Measurements from ENCODE around the gene RPGRIP1L. TPM values are rescaled to one million over a fixed set of nuclear protein-coding genes. Genes with fewer than 3 reads are reported as not detected.

The RPGRIP1L gene
- total RNA-seq, 1 donor from 2014 or later = 23.2 TPM

GRCh38 chr16:53612003-53612402 is 91.7 kb downstream of the RPGRIP1L start:
- Mint-ChIP-seq H3K9me3 (no peaks in the 10 kb centered on the region), H3K36me3 (peaks cover 6% of the 10 kb centered on the region), H3K27me3 (ENCODE audit: insufficient read depth, low read depth) (peaks cover 2% of the 10 kb centered on the region), H3K4me3 (no peak overlapping the region), H3K27ac (no peak overlapping the region), H3K4me1 (no peaks in the 10 kb centered on the region)
- H3K9me3 ChIP-seq (ENCODE audit: low read depth) = no peaks in the 10 kb centered on the region
- no peaks in the 10 kb centered on the region for H3K79me2 ChIP-seq (ENCODE audit: low read depth)
- H3K27ac ChIP-seq = no peak overlapping the region
- no peaks in the 10 kb centered on the region for H3K27me3 ChIP-seq
- no peak overlapping the region for H3K4me3 ChIP-seq
- no peak for DNase-seq (ENCODE audit: low spot score)
- TF ChIP-seq EZH2 (IDR thresholded peaks at IDR 0.05) (no peak), EZH2phosphoT487 (IDR thresholded peaks at IDR 0.05) (no peak)
- TF ChIP-seq, protein P1, sequence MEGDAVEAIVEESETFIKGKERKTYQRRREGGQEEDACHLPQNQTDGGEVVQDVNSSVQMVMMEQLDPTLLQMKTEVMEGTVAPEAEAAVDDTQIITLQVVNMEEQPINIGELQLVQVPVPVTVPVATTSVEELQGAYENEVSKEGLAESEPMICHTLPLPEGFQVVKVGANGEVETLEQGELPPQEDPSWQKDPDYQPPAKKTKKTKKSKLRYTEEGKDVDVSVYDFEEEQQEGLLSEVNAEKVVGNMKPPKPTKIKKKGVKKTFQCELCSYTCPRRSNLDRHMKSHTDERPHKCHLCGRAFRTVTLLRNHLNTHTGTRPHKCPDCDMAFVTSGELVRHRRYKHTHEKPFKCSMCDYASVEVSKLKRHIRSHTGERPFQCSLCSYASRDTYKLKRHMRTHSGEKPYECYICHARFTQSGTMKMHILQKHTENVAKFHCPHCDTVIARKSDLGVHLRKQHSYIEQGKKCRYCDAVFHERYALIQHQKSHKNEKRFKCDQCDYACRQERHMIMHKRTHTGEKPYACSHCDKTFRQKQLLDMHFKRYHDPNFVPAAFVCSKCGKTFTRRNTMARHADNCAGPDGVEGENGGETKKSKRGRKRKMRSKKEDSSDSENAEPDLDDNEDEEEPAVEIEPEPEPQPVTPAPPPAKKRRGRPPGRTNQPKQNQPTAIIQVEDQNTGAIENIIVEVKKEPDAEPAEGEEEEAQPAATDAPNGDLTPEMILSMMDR (IDR thresholded peaks at IDR 0.05) = no peak
- no peak overlapping the region for H2AFZ ChIP-seq (replicated peaks)
- H3K4me1 ChIP-seq = peaks cover 8% of the 10 kb centered on the region
- no peak overlapping the region for H3K9ac ChIP-seq
- H3K4me2 ChIP-seq = no peak overlapping the region
- no peaks in the 10 kb centered on the region for H3F3A ChIP-seq (ENCODE audit: low read depth)
- H4K20me1 ChIP-seq (ENCODE audit: low read depth) = no peaks in the 10 kb centered on the region
- H3K36me3 ChIP-seq = no peaks in the 10 kb centered on the region

DNA sequence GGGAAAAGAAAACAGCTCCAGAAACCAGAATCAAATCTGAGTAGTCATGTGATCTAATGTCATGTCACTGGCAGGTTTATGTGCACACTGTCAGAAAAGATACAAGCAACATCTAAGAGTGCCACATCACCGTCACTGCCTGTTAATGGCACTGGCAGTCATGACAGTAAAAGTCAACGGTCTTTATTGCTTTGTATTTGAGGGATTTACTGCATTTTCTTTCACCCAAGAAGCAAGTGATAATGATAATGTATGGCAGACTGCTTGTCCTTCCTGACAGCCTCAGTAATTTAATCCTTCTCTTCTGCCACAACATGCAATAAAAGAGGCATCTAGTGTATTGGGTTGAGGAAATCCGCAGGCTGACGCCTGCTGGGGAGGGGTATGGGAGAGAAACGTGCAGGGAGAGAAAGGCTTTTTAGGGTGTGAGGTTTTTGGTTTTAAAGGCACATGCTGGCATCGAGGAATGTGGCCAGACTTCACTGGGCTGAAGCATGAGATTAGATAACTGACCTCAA is 92.4 kb downstream of the RPGRIP1L start:
- Histone ChIP-seq H3K9me3 (ENCODE audit: low read depth) (no peaks in the 10 kb centered on the region), H3K4me1 (peaks cover 8% of the 10 kb centered on the region), H3K4me2 (no peak overlapping the region), H3K36me3 (no peaks in the 10 kb centered on the region), H3F3A (ENCODE audit: low read depth) (no peaks in the 10 kb centered on the region), H2AFZ (replicated peaks) (no peak overlapping the region), H3K4me3 (no peak overlapping the region), H3K79me2 (ENCODE audit: low read depth) (no peaks in the 10 kb centered on the region), H3K9ac (no peak overlapping the region), H4K20me1 (ENCODE audit: low read depth) (no peaks in the 10 kb centered on the region), H3K27me3 (no peaks in the 10 kb centered on the region), H3K27ac (no peak overlapping the region)
- peaks cover 8% of the 10 kb centered on the region for H3K36me3 Mint-ChIP-seq
- TF ChIP-seq, protein P1 (IDR thresholded peaks at IDR 0.05) = no peak
- no peak for TF ChIP-seq EZH2 (IDR thresholded peaks at IDR 0.05)
- no peak for TF ChIP-seq EZH2phosphoT487 (IDR thresholded peaks at IDR 0.05)
- H3K4me3 Mint-ChIP-seq = no peak overlapping the region
- no peak overlapping the region for H3K27ac Mint-ChIP-seq
- H3K9me3 Mint-ChIP-seq = no peaks in the 10 kb centered on the region
- peaks cover 2% of the 10 kb centered on the region for H3K27me3 Mint-ChIP-seq (ENCODE audit: insufficient read depth, low read depth)
- no peaks in the 10 kb centered on the region for H3K4me1 Mint-ChIP-seq
- DNase-seq (ENCODE audit: low spot score) = no peak

GRCh38 chr16:53609536-53609935 is 94.1 kb downstream of the RPGRIP1L start:
- Histone ChIP-seq H3K36me3 (no peaks in the 10 kb centered on the region), H3K4me1 (peaks cover 8% of the 10 kb centered on the region), H4K20me1 (ENCODE audit: low read depth) (no peaks in the 10 kb centered on the region), H3K27me3 (no peaks in the 10 kb centered on the region), H3K4me3 (no peak overlapping the region), H3K27ac (no peak overlapping the region), H3K9me3 (ENCODE audit: low read depth) (no peaks in the 10 kb centered on the region), H3F3A (ENCODE audit: low read depth) (no peaks in the 10 kb centered on the region), H3K9ac (no peak overlapping the region), H3K79me2 (ENCODE audit: low read depth) (no peaks in the 10 kb centered on the region), H3K4me2 (no peak overlapping the region), H2AFZ (replicated peaks) (no peak overlapping the region)
- H3K36me3 Mint-ChIP-seq = peaks cover 9% of the 10 kb centered on the region
- no peaks in the 10 kb centered on the region for H3K4me1 Mint-ChIP-seq
- H3K9me3 Mint-ChIP-seq = no peaks in the 10 kb centered on the region
- DNase-seq (ENCODE audit: low spot score) = no peak
- TF ChIP-seq, protein P1 (IDR thresholded peaks at IDR 0.05) = no peak
- TF ChIP-seq EZH2 (IDR thresholded peaks at IDR 0.05) = no peak
- no peak for TF ChIP-seq EZH2phosphoT487 (IDR thresholded peaks at IDR 0.05)
- no peak overlapping the region for H3K27ac Mint-ChIP-seq
- peaks cover 2% of the 10 kb centered on the region for H3K27me3 Mint-ChIP-seq (ENCODE audit: insufficient read depth, low read depth)
- no peak overlapping the region for H3K4me3 Mint-ChIP-seq
